ENCODE data around the gene GPC6.
A peak's percentile ranks its signal among the peaks of the same experiment; 100 is the strongest.
"Not testable (repeated sequence)": the region's sequence is repeated elsewhere in the genome, so short reads cannot be mapped to it uniquely, and the experiment has no call there.

The GPC6 gene

DNA sequence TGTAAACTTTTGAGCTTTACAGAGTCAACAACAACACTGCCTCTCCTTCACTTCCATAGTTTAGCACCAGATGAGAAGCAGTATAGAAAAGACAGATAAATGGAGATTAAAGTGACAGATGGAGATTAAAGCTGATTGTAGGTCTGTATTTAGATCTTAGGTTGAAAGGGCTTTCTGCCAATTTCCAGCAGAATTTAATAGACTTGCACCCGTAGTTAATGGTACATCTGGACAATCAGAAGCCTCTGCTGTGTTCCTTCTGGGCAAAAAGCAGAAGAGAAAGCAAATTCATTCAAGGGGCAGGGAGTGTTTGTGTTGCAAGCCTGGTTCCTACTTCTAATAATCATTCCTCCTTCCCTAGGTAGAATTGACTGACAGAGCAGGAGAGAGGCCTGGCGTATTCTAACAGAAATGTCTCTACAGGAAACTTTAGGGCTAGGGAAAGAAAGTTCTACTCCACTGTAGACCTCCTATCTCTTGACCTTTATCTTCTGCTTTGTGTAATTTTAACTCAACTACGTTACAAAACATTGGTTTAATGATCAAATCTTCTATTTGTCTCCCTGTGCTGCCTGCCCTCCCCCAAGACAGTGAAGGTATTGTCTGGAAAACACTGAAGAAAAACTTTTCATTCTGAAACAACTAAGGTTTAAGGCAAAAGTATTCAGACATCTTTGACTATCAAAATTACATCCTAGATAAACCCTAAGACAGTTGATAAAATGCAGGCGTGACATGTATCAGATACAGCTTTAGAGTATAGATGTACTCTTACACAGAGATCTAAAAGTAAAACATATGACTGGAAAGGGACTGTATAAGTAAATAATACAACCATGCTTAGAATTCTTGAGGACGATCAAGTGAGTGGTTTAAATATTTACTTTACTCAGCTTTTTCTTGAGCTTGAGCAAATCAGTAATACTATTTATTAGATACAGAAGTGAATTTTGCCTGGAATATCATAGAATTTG is 44.4 kb downstream of the GPC6 start:
- DNase-seq = no peak

DNA sequence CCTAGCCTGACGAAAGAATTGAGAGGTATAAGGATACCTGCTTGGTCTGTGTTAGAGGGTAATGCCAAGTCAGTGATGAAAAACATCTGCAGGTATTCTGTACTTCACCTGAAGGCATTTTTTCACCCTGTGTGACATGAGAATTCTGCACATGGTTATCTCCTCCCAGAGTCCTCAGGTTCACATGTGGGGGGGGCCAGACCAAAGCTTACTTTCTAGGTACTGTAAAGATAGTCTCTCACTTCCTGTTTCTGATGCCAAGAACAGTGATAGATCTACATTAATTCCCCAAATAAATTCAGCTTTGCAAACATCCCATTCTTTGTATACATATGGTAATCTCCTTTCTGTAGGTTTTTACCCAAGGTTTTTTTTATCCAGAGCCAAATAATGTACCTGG is 53.4 kb downstream of the GPC6 start:
- DNase-seq = no peak

GRCh38 chr13:93280688-93281087 is 54.1 kb downstream of the GPC6 start:
- DNase-seq = no peak

DNA sequence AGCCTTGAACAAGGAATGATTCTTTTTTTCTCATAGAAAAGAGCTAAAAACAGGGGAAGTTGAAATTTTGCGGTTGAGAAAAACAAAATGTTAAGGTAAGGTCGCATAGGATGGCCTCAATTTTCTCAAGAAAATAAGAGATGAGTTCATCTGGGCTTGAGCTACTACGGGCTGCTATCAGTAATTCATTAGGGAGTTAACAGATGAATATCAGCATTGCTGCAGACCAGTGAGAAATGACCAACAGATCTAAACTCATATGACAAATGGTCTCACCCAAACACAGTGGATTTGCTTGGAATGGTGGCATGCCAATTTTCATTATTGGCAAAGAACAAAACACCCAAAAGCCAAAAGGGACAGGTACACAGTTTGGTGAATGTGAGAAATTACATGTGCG is 56.6 kb downstream of the GPC6 start:
- no peak for DNase-seq

GRCh38 chr13:93284064-93284463 is 57.5 kb downstream of the GPC6 start:
- no peak for DNase-seq

- DNase-seq = no peak
These were observed 59.4 kb downstream of the GPC6 start for GRCh38 chr13:93286047-93286446.

DNA sequence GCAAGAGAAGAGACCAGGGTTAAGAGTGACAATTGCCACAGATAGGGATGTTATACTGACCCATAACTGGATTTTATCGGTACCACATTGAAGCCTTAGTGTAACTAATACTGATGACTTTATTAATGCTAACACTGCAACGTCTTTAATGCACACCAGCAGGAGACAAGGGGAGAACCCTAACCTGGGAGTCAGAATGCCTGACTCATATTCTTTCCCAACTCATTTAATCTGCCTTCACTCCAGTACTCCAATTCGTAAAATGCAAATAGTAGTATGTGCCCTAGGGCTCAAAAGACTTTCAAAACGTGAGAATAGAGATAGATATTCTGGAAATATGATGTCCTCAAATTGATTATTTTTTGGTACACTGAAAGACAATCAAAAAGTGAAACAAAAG is 62.4 kb downstream of the GPC6 start:
- DNase-seq = no peak

DNA sequence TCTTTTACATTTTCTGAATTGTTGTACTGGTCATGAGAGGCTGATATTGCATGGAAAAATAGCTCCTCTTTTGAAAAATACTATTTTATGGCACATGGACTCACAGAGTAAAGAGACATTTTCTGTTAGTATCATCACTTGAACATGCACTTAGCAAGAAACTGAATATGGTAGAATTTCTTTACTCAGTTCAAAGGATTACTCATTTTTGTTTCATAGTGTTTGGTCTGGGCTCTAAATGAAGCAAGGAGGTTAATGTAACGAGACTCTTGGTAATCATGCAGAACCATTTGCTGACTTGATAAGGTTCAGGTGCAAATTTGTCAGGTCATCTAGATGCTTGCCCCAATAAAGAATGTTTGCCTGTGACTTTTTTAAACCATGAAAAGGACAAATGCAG is 63.2 kb downstream of the GPC6 start:
- DNase-seq = no peak

- DNase-seq = no peak
These were observed 63.9 kb downstream of the GPC6 start for GRCh38 chr13:93290503-93290902.

DNA sequence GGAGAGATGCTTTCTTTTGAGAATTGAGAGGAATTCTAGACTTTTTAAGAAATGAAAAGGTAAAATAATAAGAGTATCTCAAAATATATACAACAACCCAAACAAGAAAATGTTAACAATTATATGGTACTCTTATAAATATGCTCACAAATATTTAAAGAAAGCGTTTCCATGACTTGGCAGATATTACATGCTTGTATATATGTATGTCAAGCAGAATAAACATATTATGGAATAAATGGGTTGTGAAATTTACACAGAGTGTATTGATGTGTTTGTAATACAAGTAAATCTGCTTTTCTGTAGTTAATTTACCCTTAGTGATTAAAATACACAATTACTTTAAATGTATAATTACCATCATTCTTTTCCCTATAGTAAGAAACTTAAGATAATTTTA is 65.8 kb downstream of the GPC6 start:
- no peak for DNase-seq

GRCh38 chr13:93293710-93294109 is 67.1 kb downstream of the GPC6 start:
- DNase-seq = no peak

GRCh38 chr13:93296584-93296983 is 70.0 kb downstream of the GPC6 start:
- DNase-seq = no peak

DNA sequence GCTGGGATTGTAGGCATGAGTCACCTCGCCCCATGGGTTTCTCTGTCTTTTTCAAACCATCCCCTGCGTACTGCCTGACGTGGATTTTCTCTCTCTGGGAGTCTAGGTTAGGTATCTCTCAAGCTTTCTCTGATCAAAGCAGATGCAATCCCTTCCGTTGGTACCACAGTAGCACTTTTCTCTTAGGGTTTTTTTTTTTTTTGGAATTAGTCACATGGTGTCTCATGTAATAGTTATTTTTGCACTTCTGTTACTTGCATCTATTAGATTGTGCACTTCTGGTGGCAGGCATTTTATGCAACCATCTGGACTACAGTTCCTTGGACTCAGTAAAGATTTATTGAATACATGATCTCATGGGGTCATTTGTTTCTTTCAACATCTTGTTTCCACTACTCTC is 72.1 kb downstream of the GPC6 start:
- DNase-seq = no peak

- no peak for DNase-seq
These were observed 77.5 kb downstream of the GPC6 start for GRCh38 chr13:93304134-93304533.

DNA sequence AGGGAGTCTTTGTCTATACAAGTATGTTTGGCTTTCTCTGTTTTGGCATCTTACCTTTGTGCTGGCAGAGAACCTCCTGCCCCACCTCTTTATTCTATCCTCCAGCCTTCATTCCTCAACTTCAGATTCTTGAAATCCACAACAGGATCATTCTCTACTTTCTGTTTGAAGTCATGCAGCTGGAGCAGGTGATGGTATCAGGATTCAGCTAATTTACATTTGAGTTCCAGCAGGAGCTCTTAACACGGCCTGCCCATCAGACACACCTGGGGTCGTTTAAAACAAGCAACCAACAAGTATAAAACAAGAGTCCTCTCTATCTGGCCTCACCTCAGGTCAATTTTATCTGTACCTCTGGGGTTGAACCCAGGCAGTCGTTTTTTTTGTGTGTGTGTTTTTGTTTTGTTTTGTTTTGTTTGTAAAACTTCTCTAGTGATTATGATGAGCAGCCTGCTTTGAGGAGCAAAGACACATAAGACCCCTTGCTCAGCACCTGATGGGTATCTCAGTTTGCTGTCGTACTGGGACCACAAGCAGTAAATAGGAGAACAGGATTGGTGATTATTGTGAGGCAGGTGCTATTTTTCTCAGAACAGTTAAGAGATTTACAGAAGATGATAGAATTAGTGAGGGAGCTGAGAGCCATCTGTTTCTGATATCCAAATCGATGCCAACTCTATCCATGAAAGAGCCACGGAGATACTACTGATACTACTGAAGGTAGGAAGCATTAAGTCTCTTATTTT is 78.4 kb downstream of the GPC6 start:
- no peak for DNase-seq

DNA sequence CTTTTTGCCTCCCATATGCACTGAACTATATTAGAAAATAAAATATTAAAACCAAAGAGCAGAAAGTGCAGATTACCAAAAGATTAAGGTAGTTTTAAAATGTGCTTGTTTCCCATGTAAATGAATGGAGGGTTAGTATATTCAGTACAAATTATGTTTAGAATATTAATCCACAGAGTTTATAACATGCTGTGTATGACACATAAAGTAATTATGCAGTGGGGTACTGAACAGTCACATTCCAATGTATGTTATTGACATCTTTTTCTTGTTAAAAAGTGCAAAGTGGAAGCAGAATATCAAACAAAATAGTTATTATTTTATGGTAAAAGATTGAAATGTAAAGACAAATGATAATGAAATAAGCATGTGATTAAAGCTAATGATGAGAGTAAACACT is 79.3 kb downstream of the GPC6 start:
- DNase-seq = no peak

DNA sequence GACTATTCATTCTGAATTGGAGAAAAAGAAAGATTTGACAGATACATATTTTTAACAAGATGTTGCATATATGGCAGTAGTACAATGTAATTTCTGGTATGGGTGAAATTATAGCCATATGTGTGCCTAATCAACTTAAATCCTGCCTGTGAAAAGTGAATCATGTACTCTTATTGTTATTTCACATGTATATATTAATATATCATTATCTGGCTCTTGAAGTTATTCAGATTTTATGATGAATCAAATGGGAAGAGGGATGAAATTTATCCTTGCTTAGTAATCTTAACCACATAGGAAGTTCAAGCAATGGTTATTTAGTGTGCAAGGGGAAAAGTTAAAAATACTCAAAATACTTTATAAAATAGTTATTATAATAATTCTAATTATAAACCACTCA is 80.5 kb downstream of the GPC6 start:
- DNase-seq = no peak

DNA sequence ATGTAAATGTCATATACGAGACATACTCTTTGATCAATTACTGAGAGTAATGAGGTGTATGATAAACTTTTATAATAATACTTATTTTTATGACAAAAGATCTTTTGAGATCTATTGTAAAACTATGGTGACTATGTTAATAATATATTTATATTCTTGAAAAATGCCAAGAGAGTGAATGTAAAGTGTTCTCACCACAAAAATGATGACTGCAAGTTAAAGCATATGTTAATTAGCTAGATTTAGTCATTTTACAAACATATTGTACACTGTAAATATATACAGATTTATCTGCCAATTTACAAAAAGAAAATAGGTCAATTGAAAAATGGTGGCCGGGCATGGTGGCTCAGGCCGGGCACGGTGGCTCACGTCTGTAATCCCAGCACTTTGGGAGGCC is 81.0 kb downstream of the GPC6 start:
- DNase-seq = no peak

GRCh38 chr13:93309886-93310523 is 83.4 kb downstream of the GPC6 start:
- no peak for DNase-seq

GRCh38 chr13:93316841-93317240 is 90.2 kb downstream of the GPC6 start:
- DNase-seq = no peak

DNA sequence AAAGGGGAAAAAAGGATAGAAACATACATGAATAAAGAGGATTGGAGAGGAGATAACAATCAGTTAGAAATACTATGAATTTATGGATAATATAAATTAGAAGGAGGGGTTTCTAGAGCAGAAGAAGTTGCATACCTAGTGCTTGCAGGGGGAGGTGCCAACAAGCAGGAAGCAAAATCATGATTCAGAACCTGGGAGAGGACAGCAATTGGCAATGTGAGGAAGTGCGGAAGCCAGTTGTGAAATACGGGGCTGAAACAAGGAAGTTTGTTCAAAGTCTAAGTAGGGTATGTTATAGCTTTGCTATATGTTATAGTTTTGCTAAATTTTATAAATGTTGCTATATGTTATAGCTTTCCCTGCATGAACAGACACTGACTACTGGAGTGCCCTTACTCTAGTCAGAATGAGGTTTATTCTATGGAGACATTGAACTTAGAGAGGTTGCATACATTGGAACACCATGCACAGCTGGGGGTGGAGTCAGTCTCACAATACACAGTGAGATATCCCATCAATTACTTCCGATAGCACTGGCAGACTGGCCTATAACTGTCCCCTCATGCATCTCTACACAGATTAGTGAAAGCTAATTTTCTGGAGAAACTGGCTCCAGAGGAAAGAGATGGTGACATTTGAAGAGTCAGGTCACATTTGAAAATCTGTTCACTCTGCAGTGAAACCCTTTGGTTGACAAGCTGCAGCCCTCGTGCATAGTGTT is 92.1 kb downstream of the GPC6 start:
- DNase-seq = peak; percentile 90

DNA sequence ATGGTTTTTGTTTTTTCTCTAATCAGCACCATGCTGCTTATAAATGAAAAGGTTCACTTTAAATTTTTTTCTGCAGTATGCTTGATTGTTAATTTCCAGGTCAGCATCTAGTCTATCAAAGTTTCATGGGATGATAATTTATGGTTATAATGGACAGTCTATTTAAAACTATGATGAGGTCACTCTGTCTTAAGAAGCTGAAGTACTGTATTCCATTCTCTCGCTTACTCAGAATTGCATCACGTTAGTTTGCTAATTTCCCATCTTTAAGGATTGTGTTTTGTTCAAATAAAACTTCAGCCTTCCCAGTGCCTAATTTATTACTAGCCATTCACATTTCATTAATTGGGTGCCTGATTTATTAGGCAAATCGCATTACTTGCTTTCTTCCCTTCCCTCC is 94.3 kb downstream of the GPC6 start:
- no peak for DNase-seq

GRCh38 chr13:93323880-93324279 is 97.3 kb downstream of the GPC6 start:
- not testable (repeated sequence) for DNase-seq
